HUDEP-2 (cell line): ENCODE results near the gene SP4.
"Not testable (repeated sequence)": the region's sequence is repeated elsewhere in the genome, so short reads cannot be mapped to it uniquely, and the experiment has no call there.

Source experiments
- DNase-seq, 76 experiments: peaks; one replicate each; lab custom pipeline; 2025; ENCODE audit not compliant: unreplicated experiment in 76 of 76; lab: John Stamatoyannopoulos, UW

Gene SP4

GRCh38 chr7:21508538-21508937 is 80.7 kb downstream of the SP4 start:
- no peak for DNase-seq

GRCh38 chr7:21514062-21514461 is 86.2 kb downstream of the SP4 start:
- no peak for DNase-seq

- no peak for DNase-seq
Measured at GRCh38 chr7:21524680-21525079, 96.8 kb downstream of the SP4 start.

- DNase-seq: peak in 11 of 76 experiments; percentile 3 to 20 (median 8)
Measured at GRCh38 chr7:21526007-21526406, 98.1 kb downstream of the SP4 start.

- DNase-seq: no peak
Measured at GRCh38 chr7:21526448-21526847, 98.6 kb downstream of the SP4 start.

- DNase-seq: peak in 14 of 76 experiments; percentile 6 to 33 (median 17)
Measured at GRCh38 chr7:21532485-21532884, 104.6 kb downstream of the SP4 start.

- not testable (repeated sequence) for DNase-seq
Measured at GRCh38 chr7:21533646-21534045, 105.8 kb downstream of the SP4 start.

- DNase-seq: not testable (repeated sequence)
Measured at GRCh38 chr7:21536445-21537118, 108.7 kb downstream of the SP4 start.

GRCh38 chr7:21538936-21539495 is 111.1 kb downstream of the SP4 start:
- no peak for DNase-seq

- peak in 37 of 76 experiments; percentile 5 to 68 (median 26) for DNase-seq
Measured at GRCh38 chr7:21542891-21543527, 115.1 kb downstream of the SP4 start, which contains the start of gene DNAH11. Gene DNAH11 (plus strand): TSS chr7:21543039. CDS start chr7:21543246, 207 bp downstream.

GRCh38 chr7:21543528-21544302 is 115.8 kb downstream of the SP4 start:
- peak in 1 of 76 experiments; percentile 10 for DNase-seq

- DNase-seq: no peak
Measured at GRCh38 chr7:21544303-21544656, 116.4 kb downstream of the SP4 start.

GRCh38 chr7:21544715-21545114 is 116.8 kb downstream of the SP4 start:
- DNase-seq: no peak

- DNase-seq: no peak
Measured at GRCh38 chr7:21547501-21547900, 119.6 kb downstream of the SP4 start.

GRCh38 chr7:21548491-21548890 is 120.6 kb downstream of the SP4 start:
- no peak for DNase-seq

- no peak for DNase-seq
Measured at GRCh38 chr7:21550076-21550475, 122.2 kb downstream of the SP4 start.

GRCh38 chr7:21550821-21551531 is 123.1 kb downstream of the SP4 start:
- DNase-seq: no peak

- no peak for DNase-seq
Measured at GRCh38 chr7:21562385-21562784, 134.5 kb downstream of the SP4 start.
